Stomach (tissue), 19 donors: Measurements from ENCODE around the gene SUSD2. TPM values are rescaled to one million over a fixed set of nuclear protein-coding genes. Genes with fewer than 3 reads are reported as not detected.
"Not testable (repeated sequence)": the region's sequence is repeated elsewhere in the genome, so short reads cannot be mapped to it uniquely, and the experiment has no call there.

ENCODE experiments used
- DNase-seq, 2 donors: peaks; one replicate each; pipeline versions ENCODE4 v3.0.0 to v3.0.0-alpha.2; 2013 to 2019
- H3K27ac ChIP-seq, 5 donors: fragments of 200-600 bp in 4 of 5; sonication (generic) in 4 of 5; one replicate each; pipeline ENCODE4 v1.5.1; 2013 to 2019; ENCODE audit warnings: mild to moderate bottlenecking in 1 of 5, moderate library complexity in 1 of 5
- H3K27me3 ChIP-seq, 3 donors: fragments of 200-600 bp; sonication (generic); one replicate each; pipeline ENCODE4 v1.5.1; 2017 to 2019; ENCODE audit warnings: mixed run types in 1 of 3
- H3K36me3 ChIP-seq, 4 donors: fragments of 200-600 bp; sonication (generic); 1 replicate in 3 of 4; 2 replicates in 1 of 4; pipeline ENCODE4 v1.5.1; 2016 to 2019
- H3K4me1 ChIP-seq, 4 donors: fragments of 200-600 bp; sonication (generic); one replicate each; pipeline ENCODE4 v1.5.1; 2016 to 2019
- H3K4me3 ChIP-seq, 4 donors: fragments of 200-600 bp; sonication (generic) in 3 of 4; one replicate each; pipeline ENCODE4 v1.5.1; 2016 to 2019; ENCODE audit warnings: mild to moderate bottlenecking in 1 of 4
- H3K9me3 ChIP-seq, 4 donors: fragments of 200-600 bp; sonication (generic); one replicate each; pipeline ENCODE4 v1.5.1; 2016 to 2019
- CTCF ChIP-seq, 7 experiments: fragments of 450-650 bp in 4 of 7; fragments of 200-600 bp in 3 of 7; sonication (generic) in 3 of 7; IDR thresholded peaks; one replicate each; pipeline ENCODE4 v1.5.1; 2016 to 2019; ENCODE audit warnings: antibody characterized with exemption in 7 of 7, control low read depth in 2 of 7, mild to moderate bottlenecking in 1 of 7
- EP300 ChIP-seq: sonication (generic); formaldehyde crosslinking; IDR thresholded peaks from one replicate; pipeline ENCODE4 v1.6.1; 2017; ENCODE audit warnings: antibody characterized with exemption
- POLR2A ChIP-seq, 4 donors: fragments of 450-650 bp; IDR thresholded peaks; one replicate each; pipeline ENCODE4 v1.6.1; 2016; ENCODE audit warnings: antibody characterized with exemption in 4 of 4, control low read depth in 2 of 4, mild to moderate bottlenecking in 1 of 4, moderate library complexity in 1 of 4
- POLR2AphosphoS5 ChIP-seq, 3 donors: sonication (generic); formaldehyde crosslinking; IDR thresholded peaks; one replicate each; pipeline ENCODE4 v1.6.1; 2016; ENCODE audit warnings: antibody characterized with exemption in 3 of 3
- WGBS, 5 donors: extraction: QIAGEN DNeasy Blood & Tissue Kit in 3 of 5; methylation state at CpG; one replicate each; pipeline versions ENCODE4 v1.1.5 to v1.1.7; 2013 to 2018; 5-methylcytosine and 5-hydroxymethylcytosine counted together
- intact Hi-C: fragments of 100-400 bp; cut with DNase I; formaldehyde crosslinking; loops from one replicate; pipeline ENCODE4 v1.15.1; 2023; ENCODE audit warnings: low total_unique reads
- long read RNA-seq, 10 donors: transcript quantifications; one replicate each; lab custom pipeline, GENCODE V29; 2026
- polyA plus RNA-seq, 3 donors: library from polyadenylated mRNA; stranded (reverse); fragments of 200-250 nt; gene quantifications; one replicate each; pipeline ENCODE4 v1.2.3, GENCODE V29; 2013
- total RNA-seq, 5 donors: library from RNA; depleted of rRNA; stranded (reverse); fragments of >200 nt; gene quantifications; one replicate each; pipeline versions ENCODE4 v1.1.0 to v1.2.3, GENCODE V29; 2014 to 2016
- donor health status: healthy with polysubstance abuse.
- donor health status: Bipolar disorder and iron deficiency.
- donor health status: healthy.

The SUSD2 gene, protein sequence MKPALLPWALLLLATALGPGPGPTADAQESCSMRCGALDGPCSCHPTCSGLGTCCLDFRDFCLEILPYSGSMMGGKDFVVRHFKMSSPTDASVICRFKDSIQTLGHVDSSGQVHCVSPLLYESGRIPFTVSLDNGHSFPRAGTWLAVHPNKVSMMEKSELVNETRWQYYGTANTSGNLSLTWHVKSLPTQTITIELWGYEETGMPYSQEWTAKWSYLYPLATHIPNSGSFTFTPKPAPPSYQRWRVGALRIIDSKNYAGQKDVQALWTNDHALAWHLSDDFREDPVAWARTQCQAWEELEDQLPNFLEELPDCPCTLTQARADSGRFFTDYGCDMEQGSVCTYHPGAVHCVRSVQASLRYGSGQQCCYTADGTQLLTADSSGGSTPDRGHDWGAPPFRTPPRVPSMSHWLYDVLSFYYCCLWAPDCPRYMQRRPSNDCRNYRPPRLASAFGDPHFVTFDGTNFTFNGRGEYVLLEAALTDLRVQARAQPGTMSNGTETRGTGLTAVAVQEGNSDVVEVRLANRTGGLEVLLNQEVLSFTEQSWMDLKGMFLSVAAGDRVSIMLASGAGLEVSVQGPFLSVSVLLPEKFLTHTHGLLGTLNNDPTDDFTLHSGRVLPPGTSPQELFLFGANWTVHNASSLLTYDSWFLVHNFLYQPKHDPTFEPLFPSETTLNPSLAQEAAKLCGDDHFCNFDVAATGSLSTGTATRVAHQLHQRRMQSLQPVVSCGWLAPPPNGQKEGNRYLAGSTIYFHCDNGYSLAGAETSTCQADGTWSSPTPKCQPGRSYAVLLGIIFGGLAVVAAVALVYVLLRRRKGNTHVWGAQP
- 10 to 100 TPM in 3 of 5 donors, 1 to 10 TPM in 1, under 1 TPM in 1; 0.58 to 29.9 (median 17.5) TPM for total RNA-seq
- 1 to 10 TPM; 2.6 to 5.7 (median 3.2) TPM for polyA plus RNA-seq
- long read RNA-seq, donor 1, result 0 reads
- long read RNA-seq, donor 2, result 0 reads
- long read RNA-seq, donor 3, result 0 reads
- long read RNA-seq, donor 4, result 0 reads
- long read RNA-seq, donor 5, result 0 reads
- long read RNA-seq, donor 6, result 0 reads
- long read RNA-seq, donor 7, result 0 reads
- long read RNA-seq, donor 8, result 0 reads
- long read RNA-seq, donor 9, result 0 reads
- long read RNA-seq, donor 10, result 0 reads

DNA sequence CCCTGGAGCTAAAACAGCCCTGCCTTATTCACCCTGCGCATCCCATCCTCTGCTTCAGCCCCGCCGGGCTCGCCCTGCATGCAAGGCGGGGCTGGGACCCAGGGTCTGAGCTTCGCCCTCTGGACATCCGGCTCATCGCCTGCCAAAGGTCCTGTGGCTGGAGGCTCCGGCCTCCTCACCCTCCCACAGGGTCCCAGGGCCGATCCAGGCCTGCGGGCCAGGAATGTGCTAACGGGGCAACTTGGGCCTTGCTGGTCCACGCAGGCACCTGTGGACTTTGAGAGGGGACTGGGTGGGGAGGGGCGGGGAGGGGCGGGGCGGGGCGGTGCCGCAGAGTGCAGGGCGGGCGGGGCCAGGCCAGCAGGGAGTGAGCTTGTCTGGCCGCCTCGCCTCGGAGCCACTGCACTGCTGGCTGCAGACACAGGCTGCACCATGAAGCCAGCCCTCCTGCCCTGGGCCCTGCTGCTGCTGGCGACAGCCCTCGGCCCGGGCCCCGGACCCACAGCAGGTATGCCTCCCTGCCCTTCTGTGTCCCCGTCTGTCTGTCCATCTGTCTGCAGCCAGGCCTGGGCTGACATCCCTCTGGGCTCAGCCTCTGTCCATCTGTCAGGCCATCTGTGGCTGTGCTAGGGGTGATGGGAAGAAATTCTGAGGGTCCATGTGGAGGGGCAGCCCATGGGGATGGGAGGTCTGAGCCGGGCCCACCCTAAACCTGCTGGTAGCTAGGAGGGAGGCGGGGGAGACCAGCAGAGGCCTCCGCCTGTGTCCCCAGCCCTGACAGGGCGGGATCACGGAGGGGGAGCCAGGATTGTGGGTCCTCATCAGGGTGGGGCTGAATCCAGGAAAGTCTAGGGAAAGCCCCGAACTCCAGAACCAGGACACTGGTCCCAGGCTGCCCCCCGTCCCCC lies at the start of gene SUSD2:
Gene SUSD2, plus strand, starts transcription at position 400 of the 908 bp plus-strand sequence. Its CDS starts 33 bp downstream, at position 433.
- TF ChIP-seq POLR2A (IDR thresholded peaks at IDR 0.05) (no peak), POLR2AphosphoS5 (IDR thresholded peaks at IDR 0.05) (no peak), EP300 (no peak), CTCF (IDR thresholded peaks at IDR 0.05) (no peak)
- WGBS, 5 donors, result 36 to 59% (median 44%) methylated on average over 27 to 35 of the region's 35 CpGs
- H3K36me3 ChIP-seq, result peaks cover 7 to 41% (median 33%) of the 10 kb centered on the region in 4 donors
- H3K4me3 ChIP-seq, result peak within 1 kb of the TSS; percentile 13 to 19 (median 16)
- H3K9me3 ChIP-seq, result no peaks in the 10 kb centered on the region
- DNase-seq, result peak; percentile 60 to 61
- intact Hi-C loops, result loop anchor here (10.0 kb wide), 1 partner anchor 63 kb away; the partner anchor contains the start of gene GGT5
- H3K27me3 ChIP-seq, result no peaks in the 10 kb centered on the region
- H3K27ac ChIP-seq, result peak within 1 kb of the TSS in 4 of 5 donors; percentile 18 to 79 (median 51)
- H3K4me1 ChIP-seq, result peaks cover 25 to 69% (median 51%) of the 10 kb centered on the region in 4 donors

GRCh38 chr22:24133187-24133965 lies 47.9 kb upstream of the SUSD2 start:
- intact Hi-C loops, result no loop called here
- Histone ChIP-seq H3K27me3 (no peaks in the 10 kb centered on the region), H3K36me3 (peaks cover 7 to 84% (median 79%) of the 10 kb centered on the region in 4 donors), H3K4me3 (no peak overlapping the region), H3K4me1 (peaks cover 5 to 23% (median 12%) of the 10 kb centered on the region in 4 donors), H3K27ac (no peak overlapping the region), H3K9me3 (no peaks in the 10 kb centered on the region)
- WGBS, 5 donors, result 78 to 91% (median 91%) methylated on average over 9 to 11 of the region's 11 CpGs
- TF ChIP-seq POLR2A (IDR thresholded peaks at IDR 0.05), result no peak
- TF ChIP-seq POLR2AphosphoS5 (IDR thresholded peaks at IDR 0.05), result no peak
- TF ChIP-seq CTCF (IDR thresholded peaks at IDR 0.05), result peak in 3 of 7 experiments; percentile 19 to 24 (median 24)
- no peak for TF ChIP-seq EP300
- DNase-seq, result peak in 1 of 2 donors; percentile 48

DNA sequence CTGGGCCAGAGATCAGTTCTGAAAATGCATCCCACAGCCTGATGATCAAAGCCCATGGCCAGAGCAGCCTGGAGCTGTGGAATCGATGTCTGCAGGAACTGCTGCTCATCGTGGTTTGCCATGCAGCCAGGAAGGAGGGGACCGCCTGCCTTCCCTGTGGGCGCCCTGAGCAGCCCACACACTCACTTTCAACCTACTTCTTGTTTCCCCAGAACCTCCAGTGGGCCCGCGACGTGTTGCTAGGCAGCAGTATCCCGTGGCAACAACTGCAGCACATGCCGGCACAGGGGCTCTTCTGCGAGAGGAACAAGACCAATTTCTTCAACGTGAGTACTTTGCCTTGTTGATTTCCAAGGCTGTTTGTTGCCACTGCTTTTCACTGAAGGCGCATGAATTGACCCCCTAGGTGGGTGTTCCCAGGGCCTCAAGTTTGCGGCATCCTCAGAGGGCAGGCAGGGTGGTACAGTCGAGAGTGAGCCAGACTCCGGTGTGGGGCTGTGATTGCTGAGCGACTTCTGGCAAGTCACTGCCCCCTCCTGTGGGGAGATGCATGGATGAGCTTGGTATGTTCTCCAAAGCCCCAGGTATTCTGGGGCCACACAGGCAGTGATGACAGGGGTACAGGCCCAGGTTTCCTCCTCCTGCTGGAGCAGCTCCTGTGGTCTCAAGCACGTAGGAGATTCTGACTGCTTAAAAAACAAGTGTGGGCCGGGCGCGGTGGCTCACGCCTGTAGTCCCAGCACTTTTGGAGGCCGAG lies 47.0 kb upstream of the SUSD2 start:
- peak; percentile 34 to 88 for DNase-seq
- 65 to 82% (median 81%) methylated on average over 21 to 22 of the region's 22 CpGs for WGBS, 5 donors
- intact Hi-C loops, result no loop called here
- Histone ChIP-seq H3K36me3 (peaks cover 7 to 84% (median 77%) of the 10 kb centered on the region in 4 donors), H3K4me1 (peaks cover 5 to 26% (median 12%) of the 10 kb centered on the region in 4 donors), H3K4me3 (no peak overlapping the region), H3K9me3 (no peaks in the 10 kb centered on the region), H3K27me3 (no peaks in the 10 kb centered on the region), H3K27ac (no peak overlapping the region)
- TF ChIP-seq CTCF (IDR thresholded peaks at IDR 0.05), result no peak
- no peak for TF ChIP-seq EP300
- no peak for TF ChIP-seq POLR2A (IDR thresholded peaks at IDR 0.05)
- TF ChIP-seq POLR2AphosphoS5 (IDR thresholded peaks at IDR 0.05), result no peak

- WGBS, 5 donors, result 84 to 96% (median 92%) methylated on average over 4 to 6 of the region's 6 CpGs
- H3K9me3 ChIP-seq, DNase-seq, H3K27me3 ChIP-seq, intact Hi-C loops, H3K27ac ChIP-seq, H3K4me3 ChIP-seq: not testable (repeated sequence)
- Histone ChIP-seq H3K36me3 (peaks cover 7 to 73% (median 59%) of the 10 kb centered on the region in 4 donors), H3K4me1 (peaks cover 7 to 48% (median 28%) of the 10 kb centered on the region in 4 donors)
These were observed 44.8 kb upstream of the SUSD2 start for GRCh38 chr22:24136533-24136932.
